ENCODE data around the gene IKZF1.

- TF ChIP-seq SUZ12 (IDR thresholded peaks at IDR 0.05; ENCODE audit: extremely low read depth, insufficient read depth, insufficient read length) = no peak
- TF ChIP-seq YY1 (IDR thresholded peaks at IDR 0.05; ENCODE audit: insufficient read depth, insufficient read length) = no peak
These were observed 36.3 kb upstream of the IKZF1 start for GRCh38 chr7:50268223-50268622.
